ENCODE results near the gene TRMT112.

GRCh38 chr11:64294774-64295173, 22.6 kb downstream of the TRMT112 start:
- TF ChIP-seq GATA2 (IDR thresholded peaks at IDR 0.05; ENCODE audit: low read depth, low read length) (no peak), GATA3 (IDR thresholded peaks at IDR 0.05; ENCODE audit: low read depth, low read length) (no peak)
